ENCODE measurements around the gene CBFA2T2.

The CBFA2T2 gene

DNA sequence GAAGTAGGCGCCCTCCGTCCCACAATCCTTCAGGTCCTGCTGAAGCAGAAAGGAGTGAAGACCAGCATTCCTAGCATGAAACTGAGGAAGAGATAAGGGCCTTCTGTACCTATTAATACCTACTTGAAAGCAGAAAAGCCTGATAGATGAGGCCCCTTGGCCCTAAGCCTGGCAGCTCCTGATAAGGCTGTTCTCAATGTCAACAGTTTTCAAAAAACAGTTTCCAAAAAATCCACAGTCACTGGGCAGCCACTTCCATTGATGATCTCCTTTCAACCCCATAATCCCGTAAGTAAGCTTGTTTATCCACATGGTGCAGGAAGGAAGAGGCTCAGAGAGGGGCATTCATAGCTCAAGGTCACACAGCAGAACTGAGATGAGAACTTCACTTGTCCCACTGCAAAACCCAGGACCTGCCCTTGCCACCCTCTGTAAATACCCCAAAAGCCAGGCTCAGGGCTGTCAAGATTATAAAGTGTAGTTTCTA is 199.1 kb downstream of the CBFA2T2 start:
- TF ChIP-seq, protein P1, sequence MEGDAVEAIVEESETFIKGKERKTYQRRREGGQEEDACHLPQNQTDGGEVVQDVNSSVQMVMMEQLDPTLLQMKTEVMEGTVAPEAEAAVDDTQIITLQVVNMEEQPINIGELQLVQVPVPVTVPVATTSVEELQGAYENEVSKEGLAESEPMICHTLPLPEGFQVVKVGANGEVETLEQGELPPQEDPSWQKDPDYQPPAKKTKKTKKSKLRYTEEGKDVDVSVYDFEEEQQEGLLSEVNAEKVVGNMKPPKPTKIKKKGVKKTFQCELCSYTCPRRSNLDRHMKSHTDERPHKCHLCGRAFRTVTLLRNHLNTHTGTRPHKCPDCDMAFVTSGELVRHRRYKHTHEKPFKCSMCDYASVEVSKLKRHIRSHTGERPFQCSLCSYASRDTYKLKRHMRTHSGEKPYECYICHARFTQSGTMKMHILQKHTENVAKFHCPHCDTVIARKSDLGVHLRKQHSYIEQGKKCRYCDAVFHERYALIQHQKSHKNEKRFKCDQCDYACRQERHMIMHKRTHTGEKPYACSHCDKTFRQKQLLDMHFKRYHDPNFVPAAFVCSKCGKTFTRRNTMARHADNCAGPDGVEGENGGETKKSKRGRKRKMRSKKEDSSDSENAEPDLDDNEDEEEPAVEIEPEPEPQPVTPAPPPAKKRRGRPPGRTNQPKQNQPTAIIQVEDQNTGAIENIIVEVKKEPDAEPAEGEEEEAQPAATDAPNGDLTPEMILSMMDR (IDR thresholded peaks at IDR 0.05; ENCODE audit: low read depth, low read length) = no peak
- DNase-seq (ENCODE audit: low read depth, low spot score) = no peak

DNA sequence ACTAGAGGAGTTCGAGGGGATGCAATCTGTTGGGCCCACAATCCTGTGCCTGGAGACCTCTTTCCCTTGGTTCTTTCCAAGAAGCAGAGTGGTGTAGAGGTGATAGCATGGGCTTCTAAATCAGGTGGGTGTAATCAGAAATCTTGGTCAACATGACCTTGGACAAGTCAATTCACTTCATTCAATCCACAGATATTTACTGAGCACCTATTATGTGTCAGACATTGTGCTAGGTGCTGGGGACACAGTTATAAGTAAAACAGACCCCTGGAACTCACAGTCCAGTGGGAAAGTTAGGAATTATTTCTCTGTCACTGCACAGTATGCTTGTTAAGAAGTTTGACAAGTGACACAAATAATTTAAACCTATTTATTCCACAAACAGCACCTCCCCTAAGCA is 199.6 kb downstream of the CBFA2T2 start:
- in situ Hi-C loops (cut with HindIII; ENCODE audit: low sequenced_read_pairs) = no loop called here
- no peak overlapping the region for H3K4me3 ChIP-seq (ENCODE audit: low read depth, low read length)
- DNase-seq (ENCODE audit: low read depth, low spot score) = no peak
- TF ChIP-seq, protein P1 (IDR thresholded peaks at IDR 0.05; ENCODE audit: low read depth, low read length) = no peak

More for the DNA sequence above, 199.1 kb downstream of the CBFA2T2 start:
- in situ Hi-C loops (cut with HindIII; ENCODE audit: low sequenced_read_pairs) = no loop called here
- no peak overlapping the region for H3K4me3 ChIP-seq (ENCODE audit: low read depth, low read length)

DNA sequence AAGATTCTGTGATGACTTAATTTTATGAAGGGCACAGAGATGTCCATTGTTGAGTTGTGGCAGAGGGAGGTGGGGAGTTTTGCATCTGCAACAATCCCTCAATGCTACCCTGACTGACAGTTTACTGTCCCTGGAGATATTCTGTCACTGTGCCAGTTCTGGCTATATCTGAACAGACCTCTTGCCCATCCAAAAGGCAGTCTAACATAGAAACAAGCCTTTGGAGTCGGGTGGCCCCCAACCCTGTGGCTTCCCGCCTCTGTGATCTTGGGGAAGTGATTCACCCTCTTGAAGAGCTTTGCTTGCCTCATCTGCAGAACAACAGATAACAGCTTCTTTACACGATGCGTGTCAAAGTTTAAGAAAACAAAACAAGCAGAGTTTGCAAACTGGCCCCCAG is 200.1 kb downstream of the CBFA2T2 start:
- TF ChIP-seq, protein P1 (IDR thresholded peaks at IDR 0.05; ENCODE audit: low read depth, low read length) = no peak
- H3K4me3 ChIP-seq (ENCODE audit: low read depth, low read length) = no peak overlapping the region
- in situ Hi-C loops (cut with HindIII; ENCODE audit: low sequenced_read_pairs) = no loop called here
- peak; percentile 59 for DNase-seq (ENCODE audit: low read depth, low spot score)

DNA sequence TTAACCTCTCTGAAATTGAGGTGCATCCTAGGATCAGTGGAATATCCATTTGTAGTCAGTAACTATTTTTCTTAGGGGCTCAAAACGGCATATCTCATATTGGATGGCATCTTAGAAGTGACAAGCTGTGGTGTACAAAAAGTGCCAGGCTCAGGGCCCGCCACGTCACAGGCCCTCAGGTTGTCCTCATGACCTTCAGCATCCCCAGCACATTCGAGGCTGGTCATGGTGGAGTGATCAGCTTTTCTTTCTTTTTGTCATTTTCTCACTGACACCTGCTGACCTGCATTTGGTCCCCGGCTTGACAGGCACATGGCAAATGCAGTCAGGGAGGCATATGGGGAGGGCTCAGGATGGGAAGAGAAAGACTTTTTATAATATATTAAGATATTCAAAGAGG is 203.4 kb downstream of the CBFA2T2 start:
- DNase-seq (ENCODE audit: low read depth, low spot score) = no peak
- in situ Hi-C loops (cut with HindIII; ENCODE audit: low sequenced_read_pairs) = no loop called here
- H3K4me3 ChIP-seq (ENCODE audit: low read depth, low read length) = no peak overlapping the region
- TF ChIP-seq, protein P1 (IDR thresholded peaks at IDR 0.05; ENCODE audit: low read depth, low read length) = no peak

DNA sequence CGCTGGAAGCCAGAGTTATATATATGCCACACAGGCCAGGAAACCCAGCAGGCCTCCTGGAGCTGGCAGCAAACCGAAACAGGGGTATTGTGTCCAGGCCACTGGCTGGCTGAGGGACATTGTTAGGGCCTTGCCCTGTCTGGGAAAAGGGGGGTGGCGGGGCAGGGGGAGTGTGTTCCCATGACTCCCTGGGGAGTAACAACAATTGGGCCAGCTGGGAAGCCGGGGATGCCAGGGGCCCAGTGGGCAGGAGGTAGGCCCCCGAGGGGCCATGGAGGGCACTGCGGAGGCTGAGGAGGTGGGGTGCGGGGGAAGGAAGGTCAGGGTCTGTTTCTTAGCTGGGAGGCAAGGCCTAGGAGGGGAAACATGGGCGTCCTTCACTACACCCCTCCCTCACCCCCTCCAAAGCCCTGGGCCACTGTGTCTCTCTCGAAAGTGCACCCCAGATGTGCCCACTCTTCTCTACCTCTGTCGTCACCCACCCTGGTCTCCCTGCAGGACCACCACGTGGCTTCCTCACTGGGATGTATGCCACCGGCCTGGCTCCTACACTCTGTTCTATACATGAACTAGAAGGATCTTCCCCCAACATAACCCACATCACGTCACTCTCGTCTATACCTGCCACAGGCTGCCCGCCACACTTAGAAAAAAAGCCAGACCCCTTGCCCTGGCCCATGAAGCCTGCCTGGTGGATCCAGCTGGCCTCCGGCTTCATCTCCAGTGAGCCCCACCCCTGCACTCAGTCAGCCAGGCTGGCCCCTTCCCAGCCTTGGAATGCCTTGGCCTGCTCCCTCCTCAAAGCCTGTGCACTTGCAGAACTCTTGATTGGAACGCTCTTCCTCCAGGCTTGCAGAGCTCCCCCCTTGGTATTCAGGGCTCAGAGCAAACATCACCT is 204.1 kb downstream of the CBFA2T2 start:
- TF ChIP-seq, protein P1 (IDR thresholded peaks at IDR 0.05; ENCODE audit: low read depth, low read length) = no peak
- H3K4me3 ChIP-seq (ENCODE audit: low read depth, low read length) = no peak overlapping the region
- DNase-seq (ENCODE audit: low read depth, low spot score) = no peak
- in situ Hi-C loops (cut with HindIII; ENCODE audit: low sequenced_read_pairs) = no loop called here

DNA sequence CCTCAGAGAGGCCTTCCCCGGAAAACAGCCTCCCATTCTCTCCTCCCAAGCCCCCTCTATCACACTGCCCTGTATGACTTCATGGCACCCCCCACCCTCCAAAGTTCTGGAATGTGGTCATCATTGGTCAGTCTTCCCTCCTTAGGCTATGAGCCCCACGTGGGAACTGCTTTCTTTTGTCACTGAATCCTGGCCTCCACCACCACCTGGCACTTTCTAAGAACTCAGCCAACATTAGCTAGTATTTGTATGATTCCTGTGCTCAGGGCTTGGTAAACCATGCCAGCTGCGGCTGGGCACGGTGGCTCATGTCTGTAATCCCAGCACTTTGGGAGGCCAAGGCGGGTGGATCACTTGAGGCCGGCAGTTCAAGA is 204.7 kb downstream of the CBFA2T2 start:
- in situ Hi-C loops (cut with HindIII; ENCODE audit: low sequenced_read_pairs) = no loop called here
- TF ChIP-seq, protein P1 (IDR thresholded peaks at IDR 0.05; ENCODE audit: low read depth, low read length) = no peak

More for the DNA sequence above, 204.7 kb downstream of the CBFA2T2 start:
- DNase-seq (ENCODE audit: low read depth, low spot score) = no peak
- H3K4me3 ChIP-seq (ENCODE audit: low read depth, low read length) = no peak overlapping the region
